Measurements from ENCODE around the gene DHTKD1. TPM values are rescaled to one million over a fixed set of nuclear protein-coding genes. Genes with fewer than 3 reads are reported as not detected.

DHTKD1 gene, protein sequence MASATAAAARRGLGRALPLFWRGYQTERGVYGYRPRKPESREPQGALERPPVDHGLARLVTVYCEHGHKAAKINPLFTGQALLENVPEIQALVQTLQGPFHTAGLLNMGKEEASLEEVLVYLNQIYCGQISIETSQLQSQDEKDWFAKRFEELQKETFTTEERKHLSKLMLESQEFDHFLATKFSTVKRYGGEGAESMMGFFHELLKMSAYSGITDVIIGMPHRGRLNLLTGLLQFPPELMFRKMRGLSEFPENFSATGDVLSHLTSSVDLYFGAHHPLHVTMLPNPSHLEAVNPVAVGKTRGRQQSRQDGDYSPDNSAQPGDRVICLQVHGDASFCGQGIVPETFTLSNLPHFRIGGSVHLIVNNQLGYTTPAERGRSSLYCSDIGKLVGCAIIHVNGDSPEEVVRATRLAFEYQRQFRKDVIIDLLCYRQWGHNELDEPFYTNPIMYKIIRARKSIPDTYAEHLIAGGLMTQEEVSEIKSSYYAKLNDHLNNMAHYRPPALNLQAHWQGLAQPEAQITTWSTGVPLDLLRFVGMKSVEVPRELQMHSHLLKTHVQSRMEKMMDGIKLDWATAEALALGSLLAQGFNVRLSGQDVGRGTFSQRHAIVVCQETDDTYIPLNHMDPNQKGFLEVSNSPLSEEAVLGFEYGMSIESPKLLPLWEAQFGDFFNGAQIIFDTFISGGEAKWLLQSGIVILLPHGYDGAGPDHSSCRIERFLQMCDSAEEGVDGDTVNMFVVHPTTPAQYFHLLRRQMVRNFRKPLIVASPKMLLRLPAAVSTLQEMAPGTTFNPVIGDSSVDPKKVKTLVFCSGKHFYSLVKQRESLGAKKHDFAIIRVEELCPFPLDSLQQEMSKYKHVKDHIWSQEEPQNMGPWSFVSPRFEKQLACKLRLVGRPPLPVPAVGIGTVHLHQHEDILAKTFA
- 10 to 100 TPM; 14.7 to 19.5 (median 19.1) TPM for polyA plus RNA-seq (ENCODE audit: insufficient read depth in 1 of 5, insufficient read length in 5 of 5, low replicate concordance in 1 of 5)
- long read RNA-seq, donor 1, full-length matches to known transcripts = 2 of 8 reads
- long read RNA-seq, donor 1, partial matches to known transcripts = 6 of 8 reads
- long read RNA-seq, donor 1, other reads (novel, unspliced or antisense) = 0 of 8 reads
- long read RNA-seq, donor 2, full-length matches to known transcripts = 2 of 2 reads
- long read RNA-seq, donor 2, partial matches to known transcripts = 0 of 2 reads
- long read RNA-seq, donor 2, other reads (novel, unspliced or antisense) = 0 of 2 reads
- long read RNA-seq, donor 3, full-length matches to known transcripts = 1 of 1 reads
- long read RNA-seq, donor 3, partial matches to known transcripts = 0 of 1 reads
- long read RNA-seq, donor 3, other reads (novel, unspliced or antisense) = 0 of 1 reads
- long read RNA-seq, donor 4 = 0 reads
- long read RNA-seq, donor 5, full-length matches to known transcripts = 2 of 2 reads
- long read RNA-seq, donor 5, partial matches to known transcripts = 0 of 2 reads
- long read RNA-seq, donor 5, other reads (novel, unspliced or antisense) = 0 of 2 reads
- long read RNA-seq, donor 6 = 0 reads
- long read RNA-seq, donor 7, full-length matches to known transcripts = 2 of 2 reads
- long read RNA-seq, donor 7, partial matches to known transcripts = 0 of 2 reads
- long read RNA-seq, donor 7, other reads (novel, unspliced or antisense) = 0 of 2 reads
- long read RNA-seq, donor 8 = 0 reads

DNA sequence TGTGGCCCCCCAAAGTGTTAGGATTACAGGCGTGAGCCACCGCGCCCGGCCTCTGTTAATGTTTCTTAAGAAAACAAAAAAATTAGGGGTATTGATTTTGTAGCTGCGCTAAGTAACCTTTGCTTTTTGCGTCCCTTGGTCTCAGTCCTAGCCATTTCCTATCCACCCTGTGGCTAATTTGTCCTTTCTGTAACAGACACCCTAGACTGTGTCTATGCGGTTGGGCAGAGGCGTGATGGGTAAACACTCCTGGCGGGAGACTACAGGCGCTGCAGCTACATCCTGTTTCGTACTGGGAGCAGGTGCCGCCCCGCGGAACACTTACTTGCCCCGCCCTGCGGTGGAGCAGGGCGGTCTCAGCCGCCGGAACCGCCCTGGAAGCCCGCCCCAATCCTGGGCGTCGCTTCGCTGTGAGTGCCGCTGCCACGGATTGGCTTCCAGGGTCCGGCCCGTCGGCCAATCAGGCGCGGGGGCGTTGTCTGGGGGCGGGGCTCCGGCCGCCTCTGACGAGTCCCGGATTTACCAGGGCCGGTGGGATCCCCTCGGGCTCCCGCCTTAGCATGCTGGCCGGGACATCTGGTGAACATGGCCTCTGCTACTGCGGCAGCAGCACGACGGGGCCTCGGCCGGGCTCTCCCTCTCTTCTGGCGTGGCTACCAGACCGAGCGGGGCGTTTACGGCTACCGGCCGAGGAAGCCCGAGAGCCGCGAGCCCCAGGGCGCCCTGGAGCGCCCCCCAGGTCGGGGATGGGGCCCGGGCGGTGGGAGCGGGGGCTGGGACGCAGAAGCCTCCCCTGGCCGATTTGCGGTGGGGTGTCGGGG is at the start of gene DHTKD1:
Gene DHTKD1 (plus strand): TSS at position 506 of the 821 bp plus-strand sequence. CDS start 80 bp downstream, at position 586.
- DNase-seq = peak; percentile 98

DNA sequence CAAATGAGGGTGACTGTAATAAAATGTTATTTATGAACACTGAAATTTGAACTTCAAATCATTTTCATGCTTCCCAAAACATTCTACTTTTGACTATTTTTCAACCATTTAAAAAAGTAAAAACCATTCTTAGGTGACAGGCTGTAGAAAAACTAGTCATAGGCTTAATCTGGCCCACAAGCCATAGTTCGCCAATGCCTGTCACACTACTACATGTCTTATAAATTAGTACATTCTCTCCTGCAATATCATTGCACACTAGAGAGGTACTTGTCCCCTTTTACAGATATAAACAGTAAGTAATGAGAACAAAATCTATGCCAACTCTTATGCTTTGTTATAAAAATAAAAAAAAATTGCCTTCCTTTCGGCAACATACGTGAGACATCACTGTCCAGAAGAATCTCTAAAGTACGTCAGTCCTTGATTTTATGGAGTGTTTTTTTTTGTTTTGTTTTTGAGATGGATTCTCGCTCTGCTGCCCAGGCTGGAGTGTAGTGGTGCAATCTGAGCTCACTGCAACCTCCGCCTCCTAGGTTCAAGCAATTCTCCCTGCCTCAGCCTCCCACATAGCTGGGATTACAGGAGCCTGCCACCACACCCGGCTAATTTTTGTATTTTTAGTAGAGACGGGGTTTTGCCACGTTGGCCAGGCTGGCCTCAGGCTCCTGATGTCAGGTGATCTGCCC is 49.3 kb upstream of the DHTKD1 start:
- DNase-seq = no peak

DNA sequence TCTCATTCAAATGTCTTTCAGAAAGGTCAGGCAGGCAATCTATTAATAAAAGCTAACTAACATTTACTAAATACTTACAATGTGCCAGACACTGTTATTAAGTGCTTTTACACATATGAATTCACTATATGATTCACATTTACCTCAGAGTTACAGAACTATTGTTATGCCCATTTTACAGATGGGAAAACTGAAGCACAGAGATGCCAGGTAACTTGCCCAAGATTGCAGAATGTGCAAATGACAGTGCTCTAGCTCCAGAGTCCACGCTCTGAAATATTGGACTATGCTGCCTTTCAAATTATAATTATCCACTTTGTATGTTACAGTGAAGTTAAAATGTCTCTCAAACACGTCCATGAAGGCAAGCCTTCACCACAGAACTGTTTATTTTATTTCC is 48.2 kb upstream of the DHTKD1 start:
- no peak for DNase-seq

DNA sequence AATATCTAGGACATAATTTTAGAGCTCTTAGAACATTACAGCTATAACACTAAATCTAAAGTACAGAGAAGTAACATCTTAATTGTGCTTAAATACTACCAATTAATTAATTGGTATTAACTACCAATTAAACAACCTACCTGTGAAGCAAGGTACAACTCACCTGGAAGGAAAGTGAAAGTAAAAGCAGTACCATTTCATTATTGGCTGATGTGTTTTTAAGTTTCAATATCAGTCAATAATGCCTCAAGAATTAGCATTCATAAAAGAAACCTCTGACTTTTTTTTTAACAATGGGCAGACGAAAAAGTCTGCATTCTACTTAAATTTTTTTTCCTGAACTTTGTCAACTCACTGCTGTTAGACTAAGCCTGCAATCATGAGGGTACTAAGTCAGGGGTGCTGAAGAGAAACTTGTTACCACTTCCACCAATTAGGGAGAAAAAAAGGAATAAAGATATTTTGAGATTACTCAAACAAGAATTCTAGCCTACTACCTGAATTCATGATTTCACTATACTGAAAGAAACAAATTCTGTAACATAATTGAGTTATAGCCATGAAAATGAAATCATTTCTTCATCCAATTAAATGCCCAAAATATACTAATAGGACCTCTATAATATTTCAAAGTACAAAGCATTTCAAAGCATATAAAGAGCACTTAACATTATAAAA is 46.0 kb upstream of the DHTKD1 start:
- no peak for DNase-seq

DNA sequence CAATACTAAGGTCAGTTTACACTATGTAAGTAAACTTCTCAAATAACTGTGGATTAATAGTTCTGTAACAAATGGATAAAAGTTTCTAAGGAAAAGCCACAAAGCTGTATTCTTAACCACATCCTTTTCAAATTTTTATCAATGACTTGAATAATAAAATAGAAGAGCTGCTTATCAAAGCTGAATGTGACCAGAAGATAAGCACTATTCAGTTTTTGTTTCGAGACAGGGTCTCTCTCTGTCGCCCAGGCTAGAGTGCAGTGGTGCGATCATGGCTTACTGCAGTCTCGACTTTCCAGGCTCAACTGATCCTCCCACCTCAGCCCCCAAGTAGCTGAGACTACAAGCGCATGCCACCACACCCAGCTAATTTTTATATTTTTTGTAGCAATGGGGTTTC is 43.2 kb upstream of the DHTKD1 start:
- DNase-seq = no peak

DNA sequence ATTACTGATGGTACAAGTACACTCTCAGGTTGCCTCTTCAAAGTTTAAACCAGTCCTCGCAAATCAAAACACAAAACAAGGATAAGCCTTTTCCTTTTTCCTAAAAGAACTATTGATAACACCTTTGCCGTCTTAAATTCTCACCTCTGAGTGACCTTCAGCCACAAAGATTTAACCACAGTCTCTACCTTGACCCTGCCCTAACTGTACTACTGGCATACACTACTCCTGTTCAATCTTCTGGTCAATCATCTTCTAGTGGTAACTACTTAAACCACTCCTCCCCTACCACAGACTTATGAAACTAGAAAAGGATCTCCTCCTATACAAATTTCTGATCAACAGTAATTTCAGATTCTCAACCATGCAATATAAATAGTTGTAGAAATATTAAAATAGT is 41.2 kb upstream of the DHTKD1 start:
- DNase-seq = no peak

DNA sequence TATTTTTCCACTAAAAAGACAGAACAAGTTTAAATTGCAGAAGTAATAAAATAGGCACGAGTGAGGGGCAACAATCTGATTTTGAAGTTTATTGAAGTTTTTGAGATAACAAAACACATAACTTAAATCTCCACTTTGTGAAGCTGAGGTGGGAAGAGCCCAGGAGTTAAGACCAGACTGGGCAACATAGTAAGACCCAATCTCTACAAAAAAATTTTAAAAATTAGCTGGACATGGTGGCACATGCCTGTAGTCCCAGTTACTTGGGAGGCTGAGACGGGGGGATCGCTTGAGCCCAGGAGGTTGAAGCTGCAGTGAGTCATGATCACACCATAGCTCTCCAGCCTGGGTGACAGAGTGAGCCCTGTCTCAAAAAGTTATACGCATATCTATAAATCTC is 37.4 kb upstream of the DHTKD1 start:
- no peak for DNase-seq

DNA sequence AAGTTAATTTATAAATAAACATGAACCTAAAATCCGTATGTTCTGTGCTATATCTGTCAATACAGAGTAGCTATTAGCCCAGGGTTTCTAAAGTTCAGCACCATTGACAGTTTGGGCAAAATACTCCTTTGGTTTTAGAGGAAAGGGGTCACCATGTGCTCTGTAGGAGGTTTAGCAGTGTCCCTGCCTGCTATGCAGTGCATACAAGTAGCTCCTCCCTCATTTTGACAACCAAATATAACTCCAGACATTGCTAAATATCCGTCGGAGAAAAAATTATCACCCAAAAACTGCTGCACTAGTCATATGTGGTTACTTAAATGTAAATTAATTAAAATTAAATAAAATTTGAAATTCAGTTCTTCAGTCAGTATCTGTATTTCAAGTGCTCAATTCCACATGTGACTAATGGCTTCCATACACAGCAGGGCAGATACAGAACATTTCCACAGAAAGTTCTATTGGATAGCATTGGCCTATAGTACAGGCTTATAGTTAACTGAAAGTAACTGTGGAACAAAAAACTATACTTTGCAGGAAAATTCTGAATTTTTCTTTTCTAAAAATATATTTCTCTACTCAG is 32.6 kb upstream of the DHTKD1 start:
- DNase-seq = no peak

DNA sequence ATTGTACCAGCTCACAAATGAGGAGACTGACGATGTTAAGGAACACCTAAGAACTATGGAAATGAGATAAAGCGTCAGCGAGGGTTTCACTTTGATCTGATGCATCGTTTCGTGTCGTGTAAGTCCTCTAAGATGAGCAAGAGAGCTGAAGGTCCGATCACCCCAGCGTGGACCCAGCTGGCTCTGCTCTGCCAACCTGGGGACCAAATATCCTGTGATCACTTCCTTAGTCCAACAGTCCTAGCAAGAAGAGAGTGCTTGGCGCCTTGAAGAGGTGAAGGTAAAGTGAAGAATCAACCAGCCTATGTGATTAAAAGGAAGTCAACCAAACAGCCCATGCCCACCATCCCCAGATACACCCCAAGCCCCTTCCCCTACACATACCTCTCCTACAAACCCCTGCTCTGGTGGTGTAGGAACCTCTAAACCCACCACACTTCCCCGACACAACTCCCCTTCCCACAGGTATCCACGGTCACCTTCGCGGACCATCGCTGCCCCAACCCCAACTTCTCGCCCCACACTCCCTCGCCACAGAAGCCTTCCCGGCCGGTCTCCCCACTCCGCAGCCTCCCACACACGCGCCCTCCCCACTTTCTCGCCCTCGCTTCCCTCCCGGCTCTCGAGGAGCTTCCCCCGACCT is 26.9 kb upstream of the DHTKD1 start:
- DNase-seq = no peak

DNA sequence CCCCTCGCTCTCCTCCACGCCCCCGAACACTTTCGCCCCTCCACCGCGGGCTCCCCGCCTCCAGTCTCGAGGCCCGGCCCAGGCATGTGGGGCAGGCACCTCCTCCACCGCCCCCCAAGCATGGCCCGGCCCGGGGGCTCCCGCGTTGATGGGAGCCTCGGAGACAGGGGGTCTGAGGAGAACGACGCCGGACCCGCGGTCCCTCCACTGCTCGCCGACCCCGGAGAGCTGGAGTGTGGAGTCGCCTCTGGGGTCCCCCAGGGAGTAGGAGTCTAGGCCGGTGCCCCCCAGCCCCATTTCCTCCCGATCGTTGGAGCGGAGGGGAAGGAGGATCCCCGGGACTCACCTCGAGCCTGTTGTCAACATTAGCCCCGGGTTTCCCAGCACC is 26.4 kb upstream of the DHTKD1 start:
- no peak for DNase-seq

DNA sequence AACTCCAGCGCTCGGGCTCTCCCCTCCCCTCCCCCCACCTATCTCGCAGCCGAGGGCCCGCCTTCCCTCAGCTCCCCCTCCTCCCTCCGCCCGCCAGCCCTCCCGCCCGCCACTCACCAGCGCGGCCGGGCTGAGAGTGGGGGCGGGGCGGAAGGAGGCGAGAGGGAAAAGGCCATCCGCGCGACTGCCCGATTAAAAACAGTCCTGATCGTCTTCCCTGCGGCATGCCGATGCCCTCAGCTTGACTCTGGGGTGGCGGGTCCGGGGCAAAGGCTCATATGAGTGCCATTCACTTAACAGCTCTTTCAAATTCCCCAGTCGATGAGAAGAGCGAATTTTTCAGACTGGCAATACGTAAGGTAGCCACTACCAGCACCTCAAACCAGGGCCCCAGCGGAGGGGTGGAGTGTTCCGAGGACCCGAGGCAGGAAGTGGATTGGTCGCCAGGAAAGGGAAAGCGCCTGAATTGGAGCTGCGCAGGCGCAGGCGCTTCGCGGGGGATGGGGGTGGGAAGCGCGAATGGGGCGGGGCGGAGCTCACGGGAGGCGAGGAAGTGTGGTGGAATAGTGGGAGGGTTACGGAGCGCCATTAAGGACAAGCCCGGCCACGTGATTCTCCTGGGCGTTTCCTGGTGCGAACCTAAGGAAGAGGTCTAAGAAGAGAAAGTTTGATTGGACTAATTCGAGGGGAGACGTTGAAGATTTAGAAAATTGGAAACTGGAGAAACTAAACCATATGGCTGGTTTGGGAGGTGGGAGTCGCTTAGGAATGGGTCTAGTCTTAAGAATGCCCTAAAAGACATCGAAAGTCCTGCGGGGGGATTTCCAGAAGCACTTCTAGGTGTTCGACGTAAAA is 25.7 kb upstream of the DHTKD1 start, which contains the start of gene UPF2:
Gene UPF2 (minus strand): TSS at position 13 of the 855 bp plus-strand sequence. CDS start 7,386 bp downstream, outside the sequence.
- peak; percentile 98 for DNase-seq

DNA sequence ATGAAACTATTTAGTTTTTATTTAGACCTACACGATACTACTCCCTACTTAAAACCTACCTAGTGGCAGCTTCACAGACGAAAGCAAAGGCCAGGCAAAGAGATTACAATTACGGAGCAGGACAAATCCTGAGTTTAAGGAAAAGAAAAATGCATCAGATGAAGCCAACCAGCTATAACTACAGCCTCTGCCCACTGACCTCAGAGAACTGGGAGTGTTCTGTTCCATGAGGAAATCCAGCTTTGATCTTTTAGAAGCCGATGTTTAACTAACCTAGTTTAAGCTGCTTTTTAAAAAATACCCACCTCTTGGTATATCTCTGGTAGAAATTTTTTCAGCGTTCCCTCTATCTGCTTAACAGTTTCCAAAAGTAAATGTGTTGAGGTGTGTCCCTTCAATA is 23.2 kb upstream of the DHTKD1 start:
- DNase-seq = no peak

DNA sequence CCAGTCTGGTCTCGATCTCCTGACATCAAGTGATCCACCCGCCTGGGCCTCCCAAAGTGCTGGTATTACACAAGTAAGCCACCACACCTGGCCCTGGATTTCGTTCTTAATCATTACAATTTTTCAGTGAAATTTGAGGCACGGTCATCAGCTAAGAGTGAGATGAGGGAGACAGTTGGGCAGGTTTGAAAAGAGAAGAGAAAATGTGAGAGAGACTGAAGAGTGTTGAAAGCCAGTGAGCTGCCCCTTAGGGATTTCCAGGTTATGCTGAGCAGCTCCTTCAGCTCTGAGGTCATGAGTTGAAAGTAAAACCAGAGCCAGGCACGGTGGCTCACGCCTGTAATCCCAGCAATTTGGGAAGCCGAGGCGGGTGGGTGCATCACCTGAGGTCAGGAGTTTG is 20.2 kb upstream of the DHTKD1 start:
- DNase-seq = no peak

DNA sequence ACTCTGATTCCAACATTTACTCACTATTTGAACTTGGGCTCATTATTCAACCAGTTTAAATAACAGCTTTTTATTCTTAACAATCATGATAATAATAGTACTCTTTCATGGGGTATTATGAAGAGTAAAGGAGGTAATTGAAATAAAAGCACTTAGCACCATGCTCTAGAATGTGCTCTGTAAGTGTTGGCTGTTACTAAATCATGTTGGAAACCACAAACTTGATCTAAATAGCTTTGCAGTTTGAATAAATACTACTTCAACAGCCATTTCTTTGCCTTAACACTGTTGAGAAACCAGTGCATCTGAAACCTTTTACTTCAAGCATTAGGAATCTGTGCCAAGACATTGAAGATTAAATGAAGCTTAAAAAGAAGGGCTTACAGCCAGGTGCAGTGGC is 18.2 kb upstream of the DHTKD1 start:
- DNase-seq = no peak

DNA sequence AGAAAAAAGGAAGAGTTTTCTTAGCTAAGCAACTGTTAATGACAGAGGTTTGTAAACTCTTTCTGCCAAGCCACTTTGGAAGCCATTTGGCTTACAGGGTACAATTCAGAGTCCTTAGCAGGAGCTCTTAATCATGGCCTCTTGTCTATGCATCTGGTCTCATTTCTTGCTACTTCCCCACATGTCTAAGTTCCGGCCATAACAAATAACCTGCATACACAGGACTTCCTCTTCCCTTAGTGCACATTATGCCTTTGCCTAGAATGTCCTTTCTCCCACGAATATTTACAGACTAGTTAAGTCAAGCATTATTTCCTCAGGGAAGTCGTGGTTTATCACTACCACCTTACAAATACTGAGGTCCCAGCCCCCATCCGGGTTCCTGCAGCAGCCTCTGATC is 17.5 kb upstream of the DHTKD1 start:
- DNase-seq = no peak

DNA sequence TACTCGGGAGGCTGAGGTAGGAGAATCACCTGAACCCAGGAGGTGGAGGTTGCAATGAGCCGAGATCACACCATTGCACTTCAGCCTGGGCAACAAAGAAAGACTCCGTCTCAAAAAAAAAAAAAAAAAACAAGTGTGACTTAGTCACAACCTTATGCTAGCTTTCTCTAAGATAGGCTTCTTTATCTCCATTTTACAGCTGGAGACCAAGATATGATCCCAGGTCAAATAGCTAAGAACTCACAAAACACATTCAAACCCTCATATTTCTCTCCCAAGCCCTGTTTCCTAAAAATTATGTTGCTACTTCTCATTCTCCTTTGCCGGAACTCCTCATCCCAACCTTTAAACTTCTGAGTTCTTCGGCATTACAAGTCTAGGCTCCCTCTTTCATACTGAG is 13.0 kb upstream of the DHTKD1 start:
- DNase-seq = no peak

DNA sequence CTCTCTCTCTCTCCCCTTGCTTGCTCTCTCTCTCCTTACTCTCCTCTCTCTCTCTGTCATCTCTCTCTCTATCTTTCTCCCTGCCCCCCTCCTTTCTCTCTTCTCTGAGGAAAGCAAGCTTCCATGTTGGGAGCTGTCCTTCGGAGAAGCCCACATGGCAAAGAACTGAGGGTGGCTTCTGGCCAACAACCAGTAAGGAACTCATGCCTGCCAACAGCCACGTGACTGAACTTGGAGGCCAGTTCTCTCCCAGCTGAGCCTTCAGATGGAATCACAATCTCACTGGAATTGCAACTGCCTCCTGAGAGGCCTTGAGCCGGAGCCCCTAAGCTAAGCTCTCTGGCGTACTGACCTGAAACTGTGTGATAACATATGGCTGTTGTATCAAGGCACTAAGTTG is 12.0 kb upstream of the DHTKD1 start:
- DNase-seq = no peak
